H9 (cell line): Measurements from ENCODE around the gene ABCF2. TPM values are rescaled to one million over a fixed set of nuclear protein-coding genes. Genes with fewer than 3 reads are reported as not detected.

Experiments
- DNase-seq: peaks from one replicate; pipeline ENCODE4 v3.0.0-alpha.2; 2017
- H2AFZ ChIP-seq: one replicate; pipeline ENCODE4 v1.6.1; 2013; ENCODE audit warnings: mild to moderate bottlenecking, low read length, control low read depth, moderate library complexity
- H2AK5ac ChIP-seq: 2 replicates; pipeline ENCODE4 v1.6.1; 2013; ENCODE audit warnings: low read length, control low read depth, mixed read lengths; ENCODE audit not compliant: insufficient read length
- H2BK120ac ChIP-seq: one replicate; pipeline ENCODE4 v1.6.1; 2013; ENCODE audit warnings: low read depth, mild to moderate bottlenecking, low read length, control low read depth, inconsistent platforms; ENCODE audit not compliant: poor library complexity, severe bottlenecking
- H2BK12ac ChIP-seq: 2 replicates; pipeline ENCODE4 v1.6.1; 2013; ENCODE audit warnings: low read length, control low read depth, mixed read lengths, low read depth; ENCODE audit not compliant: insufficient read length
- H2BK15ac ChIP-seq: 2 replicates; pipeline ENCODE4 v1.6.1; 2013; ENCODE audit warnings: low read depth, low read length, control low read depth
- H2BK20ac ChIP-seq: one replicate; pipeline ENCODE4 v1.6.1; 2013; ENCODE audit warnings: low read depth, mild to moderate bottlenecking, low read length, control low read depth, inconsistent platforms; ENCODE audit not compliant: poor library complexity, severe bottlenecking
- H2BK5ac ChIP-seq: 2 replicates; pipeline ENCODE4 v1.6.1; 2013; ENCODE audit warnings: low read length, control low read depth, mixed read lengths; ENCODE audit not compliant: insufficient read length
- H3K14ac ChIP-seq: 2 replicates; pipeline ENCODE4 v1.6.1; 2013; ENCODE audit warnings: low read length, control low read depth; ENCODE audit not compliant: insufficient read depth
- H3K18ac ChIP-seq: 2 replicates; pipeline ENCODE4 v1.6.1; 2013; ENCODE audit warnings: low read depth, mild to moderate bottlenecking, mixed read lengths, low read length, control low read depth; ENCODE audit not compliant: insufficient read length
- H3K23ac ChIP-seq: 2 replicates; pipeline ENCODE4 v1.6.1; 2013; ENCODE audit warnings: low read length, control low read depth, mixed read lengths, low read depth; ENCODE audit not compliant: insufficient read length
- H3K23me2 ChIP-seq: 2 replicates; pipeline ENCODE4 v1.6.1; 2013; ENCODE audit warnings: low read depth, mild to moderate bottlenecking, mixed read lengths, low read length, control low read depth; ENCODE audit not compliant: insufficient read length, poor library complexity, severe bottlenecking
- H3K27ac ChIP-seq: 2 replicates; pipeline ENCODE4 v1.5.1; 2013; ENCODE audit warnings: low read length, control low read depth, mixed read lengths, low read depth; ENCODE audit not compliant: insufficient read length
- H3K27me3 ChIP-seq: 2 replicates; pipeline ENCODE4 v1.6.1; 2013; ENCODE audit warnings: low read length, control low read depth, inconsistent platforms; ENCODE audit not compliant: insufficient read depth
- H3K4ac ChIP-seq: 2 replicates; pipeline ENCODE4 v1.6.1; 2013; ENCODE audit warnings: low read depth, mild to moderate bottlenecking, control low read depth, inconsistent platforms, low read length, moderate library complexity
- H3K4me1 ChIP-seq: 2 replicates; pipeline ENCODE4 v1.6.1; 2013; ENCODE audit warnings: low read length, control low read depth, inconsistent platforms; ENCODE audit not compliant: insufficient read depth
- H3K4me2 ChIP-seq: 2 replicates; pipeline ENCODE4 v1.6.1; 2013; ENCODE audit warnings: low read length, control low read depth, mixed read lengths; ENCODE audit not compliant: insufficient read length, insufficient read depth
- H3K56ac ChIP-seq: 2 replicates; pipeline ENCODE4 v1.6.1; 2013; ENCODE audit warnings: low read depth, mild to moderate bottlenecking, mixed read lengths, low read length, control low read depth; ENCODE audit not compliant: insufficient read length
- H3K79me1 ChIP-seq: 2 replicates; pipeline ENCODE4 v1.6.1; 2013; ENCODE audit warnings: low read depth, mild to moderate bottlenecking, moderate library complexity, low read length, control low read depth, inconsistent platforms; ENCODE audit not compliant: insufficient read depth, poor library complexity, severe bottlenecking
- H3K79me2 ChIP-seq: 2 replicates; pipeline ENCODE4 v1.6.1; 2013; ENCODE audit warnings: low read length, control low read depth, inconsistent platforms; ENCODE audit not compliant: insufficient read depth
- H3K9ac ChIP-seq: 2 replicates; pipeline ENCODE4 v1.6.1; 2013; ENCODE audit warnings: low read length, control low read depth, mixed read lengths; ENCODE audit not compliant: insufficient read length; ENCODE audit errors: extremely low read depth
- H3K9me3 ChIP-seq: one replicate; pipeline ENCODE4 v1.6.1; 2013; ENCODE audit warnings: low read depth, low read length, inconsistent platforms; ENCODE audit not compliant: control insufficient read depth
- H3T11ph ChIP-seq: one replicate; pipeline ENCODE4 v1.6.1; 2013; ENCODE audit warnings: mild to moderate bottlenecking, low read length, control low read depth, inconsistent platforms
- H4K20me1 ChIP-seq: one replicate; pipeline ENCODE4 v1.6.1; 2013; ENCODE audit not compliant: control insufficient read depth, insufficient read length, insufficient read depth
- H4K5ac ChIP-seq: 2 replicates; pipeline ENCODE4 v1.6.1; 2013; ENCODE audit warnings: low read depth, mild to moderate bottlenecking, mixed read lengths, low read length, control low read depth; ENCODE audit not compliant: insufficient read length
- H4K8ac ChIP-seq: replicated peaks from 2 replicates; pipeline ENCODE4 v1.6.1; 2013; ENCODE audit warnings: low read length, control low read depth, mixed read lengths, low read depth; ENCODE audit not compliant: insufficient read length
- H4K91ac ChIP-seq: 2 replicates; pipeline ENCODE4 v1.6.1; 2013; ENCODE audit warnings: low read depth, mild to moderate bottlenecking, moderate library complexity, mixed read lengths, low read length, control low read depth; ENCODE audit not compliant: insufficient read length
- H3K27ac Mint-ChIP-seq, 3 experiments: 2 replicates in 2 of 3; 3 replicates in 1 of 3; pipeline ENCODE4 v1.8.0; 2020 to 2021; ENCODE audit warnings: mixed read lengths in 3 of 3, mild to moderate bottlenecking in 1 of 3, moderate library complexity in 1 of 3
- H3K27me3 Mint-ChIP-seq: 2 replicates; pipeline ENCODE4 v1.8.0; 2021; ENCODE audit warnings: low read depth, mild to moderate bottlenecking, moderate library complexity, mixed read lengths
- H3K36me3 Mint-ChIP-seq, 3 experiments: 2 replicates in 2 of 3; 3 replicates in 1 of 3; pipeline ENCODE4 v1.8.0; 2020 to 2021; ENCODE audit warnings: low read depth in 3 of 3, mixed read lengths in 3 of 3; ENCODE audit not compliant: insufficient read depth in 1 of 3
- H3K4me1 Mint-ChIP-seq, 2 experiments: 2 replicates each; pipeline ENCODE4 v1.8.0; 2020; ENCODE audit warnings: mixed read lengths in 2 of 2
- H3K4me3 Mint-ChIP-seq, 2 experiments: 2 replicates in 1 of 2; 3 replicates in 1 of 2; pipeline ENCODE4 v1.8.0; 2020 to 2021; ENCODE audit warnings: mild to moderate bottlenecking in 2 of 2, mixed read lengths in 2 of 2, moderate library complexity in 1 of 2
- H3K9me3 Mint-ChIP-seq, 2 experiments: 2 replicates in 1 of 2; 3 replicates in 1 of 2; pipeline ENCODE4 v1.8.0; 2020; ENCODE audit warnings: mild to moderate bottlenecking in 2 of 2, mixed read lengths in 2 of 2, moderate library complexity in 1 of 2
- CTCF ChIP-seq: fragments of 200-600 bp; sonication (generic); conservative IDR thresholded peaks from 3 replicates; pipeline ENCODE4 v1.8.0; 2021; ENCODE audit warnings: antibody characterized with exemption, mild to moderate bottlenecking
- total RNA-seq: library from RNA; stranded (reverse); gene quantifications from 2 replicates; pipeline ENCODE4 v1.2.1, GENCODE V29; 2021

Gene ABCF2
- total RNA-seq, 1 experiment from 2014 or later = 70.1 TPM

- Histone ChIP-seq H2AFZ (no peak overlapping the region), H3K27me3 (no peaks in the 10 kb centered on the region; the same call in 1 of the 2 replicates), H3K56ac (no peak overlapping the region), H3K23me2 (no peaks in the 10 kb centered on the region), H4K8ac (no peak overlapping the region), H3K79me1 (no peaks in the 10 kb centered on the region), H4K91ac (no peak overlapping the region), H2BK15ac (no peak overlapping the region), H3K79me2 (no peaks in the 10 kb centered on the region), H2BK20ac (no peak overlapping the region), H3K9ac (no peak overlapping the region), H2BK12ac (no peak overlapping the region), H3K23ac (no peak overlapping the region), H3K4me1 (no peaks in the 10 kb centered on the region; the same call in 1 of the 2 replicates), H3K18ac (no peak overlapping the region), H4K20me1 (no peaks in the 10 kb centered on the region), H4K5ac (no peak overlapping the region), H2BK120ac (no peak overlapping the region), H3T11ph (no peak overlapping the region), H3K4ac (no peak overlapping the region), H3K4me2 (no peak overlapping the region), H2AK5ac (no peak overlapping the region), H3K27ac (no peak overlapping the region), H3K14ac (no peak overlapping the region), H3K9me3 (no peaks in the 10 kb centered on the region), H2BK5ac (no peak overlapping the region)
- Mint-ChIP-seq H3K4me1 (peaks cover 3 to 5% of the 10 kb centered on the region in 2 experiments), H3K27ac (no peak overlapping the region), H3K27me3 (peaks cover 20% of the 10 kb centered on the region), H3K9me3 (no peaks in the 10 kb centered on the region), H3K36me3 (no peaks in the 10 kb centered on the region), H3K4me3 (no peak overlapping the region)
- no peak for DNase-seq
- TF ChIP-seq CTCF = no peak
Observed at GRCh38 chr7:151197932-151198331, 29.1 kb downstream of the ABCF2 start.
